Measurements from ENCODE around the gene CACNA1S.

DNA sequence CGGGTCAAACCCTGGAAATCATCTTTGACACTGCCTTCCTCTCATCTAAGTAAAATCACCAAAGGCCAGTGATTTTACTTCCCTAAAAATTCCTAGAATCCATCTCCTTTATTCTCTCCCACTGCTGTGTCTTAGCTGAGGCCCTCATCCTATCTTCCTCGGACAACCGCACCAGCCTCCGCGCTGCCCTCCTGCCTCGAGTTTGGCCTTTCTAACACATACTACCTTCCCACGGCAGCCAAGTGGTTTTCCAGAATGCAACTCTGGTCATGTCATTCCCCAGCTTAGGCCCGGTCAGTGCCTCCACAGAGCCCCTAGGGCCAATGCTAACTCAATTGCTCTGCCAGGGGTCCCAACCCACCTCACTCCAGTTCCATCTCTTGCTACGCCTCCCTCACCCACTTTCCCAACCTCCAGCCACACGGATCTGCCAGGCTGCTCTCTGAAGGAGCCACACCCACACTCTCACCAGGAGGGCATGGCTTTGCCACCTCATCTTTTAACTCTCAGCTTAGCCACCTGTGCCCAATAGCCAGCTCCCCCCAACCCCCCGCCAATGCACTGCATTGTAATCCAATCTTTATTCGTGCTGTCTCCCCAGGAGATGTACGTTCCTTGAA, 35.3 kb upstream of the CACNA1S start:
- TF ChIP-seq, protein P1, sequence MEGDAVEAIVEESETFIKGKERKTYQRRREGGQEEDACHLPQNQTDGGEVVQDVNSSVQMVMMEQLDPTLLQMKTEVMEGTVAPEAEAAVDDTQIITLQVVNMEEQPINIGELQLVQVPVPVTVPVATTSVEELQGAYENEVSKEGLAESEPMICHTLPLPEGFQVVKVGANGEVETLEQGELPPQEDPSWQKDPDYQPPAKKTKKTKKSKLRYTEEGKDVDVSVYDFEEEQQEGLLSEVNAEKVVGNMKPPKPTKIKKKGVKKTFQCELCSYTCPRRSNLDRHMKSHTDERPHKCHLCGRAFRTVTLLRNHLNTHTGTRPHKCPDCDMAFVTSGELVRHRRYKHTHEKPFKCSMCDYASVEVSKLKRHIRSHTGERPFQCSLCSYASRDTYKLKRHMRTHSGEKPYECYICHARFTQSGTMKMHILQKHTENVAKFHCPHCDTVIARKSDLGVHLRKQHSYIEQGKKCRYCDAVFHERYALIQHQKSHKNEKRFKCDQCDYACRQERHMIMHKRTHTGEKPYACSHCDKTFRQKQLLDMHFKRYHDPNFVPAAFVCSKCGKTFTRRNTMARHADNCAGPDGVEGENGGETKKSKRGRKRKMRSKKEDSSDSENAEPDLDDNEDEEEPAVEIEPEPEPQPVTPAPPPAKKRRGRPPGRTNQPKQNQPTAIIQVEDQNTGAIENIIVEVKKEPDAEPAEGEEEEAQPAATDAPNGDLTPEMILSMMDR (IDR thresholded peaks at IDR 0.05; ENCODE audit: poor library complexity): no peak
- TF ChIP-seq EZH2 (IDR thresholded peaks at IDR 0.05; ENCODE audit: borderline replicate concordance) (no peak), EZH2phosphoT487 (IDR thresholded peaks at IDR 0.05; ENCODE audit: low read depth, severe bottlenecking, unreplicated experiment) (no peak)

Measured in hepatocyte (in vitro differentiated cells).